GM18909 (cell line): Measurements from ENCODE around the gene DUSP16.

Experiments
- ATAC-seq: cut with Tn5 transposase; IDR thresholded peaks from one replicate; pipeline ENCODE4 v1.9.1; 2021; ENCODE audit warnings: mild to moderate bottlenecking; ENCODE audit not compliant: unreplicated experiment, poor library complexity

Gene DUSP16

GRCh38 chr12:12550277-12550676 is 12.4 kb downstream of the DUSP16 start:
- no peak for ATAC-seq

GRCh38 chr12:12549426-12549825 is 13.2 kb downstream of the DUSP16 start:
- no peak for ATAC-seq

- ATAC-seq = no peak
Measured at GRCh38 chr12:12548713-12549112, 13.9 kb downstream of the DUSP16 start.

GRCh38 chr12:12546314-12546772 is 16.3 kb downstream of the DUSP16 start:
- ATAC-seq = peak; percentile 56

- no peak for ATAC-seq
Measured at GRCh38 chr12:12543959-12544358, 18.7 kb downstream of the DUSP16 start.

- ATAC-seq = no peak
Measured at GRCh38 chr12:12542964-12543363, 19.7 kb downstream of the DUSP16 start.

- no peak for ATAC-seq
Measured at GRCh38 chr12:12542286-12542685, 20.4 kb downstream of the DUSP16 start.

GRCh38 chr12:12541782-12542181 is 20.9 kb downstream of the DUSP16 start:
- ATAC-seq = no peak

GRCh38 chr12:12540261-12541013 is 22.2 kb downstream of the DUSP16 start:
- ATAC-seq = peak; percentile 59

GRCh38 chr12:12539028-12539810 is 23.4 kb downstream of the DUSP16 start:
- no peak for ATAC-seq

- ATAC-seq = no peak
Measured at GRCh38 chr12:12538535-12538934, 24.1 kb downstream of the DUSP16 start.

GRCh38 chr12:12537421-12537820 is 25.2 kb downstream of the DUSP16 start:
- no peak for ATAC-seq

GRCh38 chr12:12534975-12535374 is 27.7 kb downstream of the DUSP16 start:
- no peak for ATAC-seq

- ATAC-seq = no peak
Measured at GRCh38 chr12:12534166-12534866, 28.3 kb downstream of the DUSP16 start.

GRCh38 chr12:12533238-12533829 is 29.3 kb downstream of the DUSP16 start:
- no peak for ATAC-seq

- ATAC-seq = no peak
Measured at GRCh38 chr12:12531194-12531593, 31.5 kb downstream of the DUSP16 start.

GRCh38 chr12:12529783-12530421 is 32.8 kb downstream of the DUSP16 start:
- no peak for ATAC-seq

- ATAC-seq = no peak
Measured at GRCh38 chr12:12528361-12529270, 34.0 kb downstream of the DUSP16 start.

- no peak for ATAC-seq
Measured at GRCh38 chr12:12527820-12528296, 34.8 kb downstream of the DUSP16 start.
